ENCODE results near the gene B3GALT5.
"Not testable (repeated sequence)": the region's sequence is repeated elsewhere in the genome, so short reads cannot be mapped to it uniquely, and the experiment has no call there.

Gene B3GALT5

DNA sequence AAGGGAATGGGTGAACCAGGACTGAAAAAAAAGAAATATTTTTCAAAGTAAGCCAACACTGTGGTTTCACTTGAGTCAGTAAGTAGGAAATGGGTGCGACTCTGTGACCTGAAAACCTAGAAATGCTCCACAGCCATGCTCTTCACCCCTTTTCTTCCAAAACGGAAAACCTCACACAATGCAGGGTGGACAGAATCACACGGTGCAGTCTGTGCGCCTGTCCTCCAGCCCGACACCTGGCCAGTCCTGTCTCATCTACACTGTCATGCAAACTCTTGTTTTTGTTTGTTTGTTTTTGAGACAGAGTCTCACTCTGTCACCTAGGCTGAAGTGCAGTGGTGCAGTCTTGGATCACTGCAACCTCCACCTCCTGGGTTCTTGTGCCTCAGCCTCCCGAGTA lies 53.3 kb downstream of the B3GALT5 start:
- FAIRE-seq = no peak

DNA sequence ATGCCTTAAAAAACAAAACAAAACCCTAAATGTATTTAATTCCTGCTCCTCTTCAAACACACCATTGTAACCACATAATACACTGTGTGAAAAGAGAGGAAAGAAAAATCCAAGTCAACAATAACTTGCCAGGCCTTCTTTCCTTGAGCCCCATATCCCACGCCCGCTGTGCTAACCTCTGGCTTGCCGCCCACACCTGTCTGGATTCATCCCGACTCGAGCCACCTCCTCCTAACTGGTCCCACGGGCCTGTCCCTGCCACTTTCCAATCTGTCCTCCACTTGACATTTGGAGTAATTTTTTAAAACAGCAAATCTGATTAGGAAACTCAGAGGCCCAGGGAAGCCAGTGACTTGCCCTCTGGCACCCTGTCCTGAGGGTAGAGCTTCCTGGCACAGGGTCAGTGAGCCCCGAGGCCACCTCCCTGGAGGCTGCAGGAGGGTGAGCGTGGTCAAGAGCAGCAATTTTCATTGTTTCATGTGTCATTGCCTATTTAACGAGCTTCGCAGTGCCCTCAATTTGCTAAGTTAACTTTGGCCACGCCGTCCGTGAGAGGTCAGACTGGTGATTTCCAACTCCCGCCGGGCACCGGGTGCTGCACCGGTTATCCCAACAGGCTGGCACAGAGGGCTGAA lies 54.1 kb downstream of the B3GALT5 start:
- DNase-seq (ENCODE audit: low spot score) = no peak
- FAIRE-seq = no peak

More for the DNA sequence above, 53.3 kb downstream of the B3GALT5 start:
- no peak for DNase-seq (ENCODE audit: low spot score)

DNA sequence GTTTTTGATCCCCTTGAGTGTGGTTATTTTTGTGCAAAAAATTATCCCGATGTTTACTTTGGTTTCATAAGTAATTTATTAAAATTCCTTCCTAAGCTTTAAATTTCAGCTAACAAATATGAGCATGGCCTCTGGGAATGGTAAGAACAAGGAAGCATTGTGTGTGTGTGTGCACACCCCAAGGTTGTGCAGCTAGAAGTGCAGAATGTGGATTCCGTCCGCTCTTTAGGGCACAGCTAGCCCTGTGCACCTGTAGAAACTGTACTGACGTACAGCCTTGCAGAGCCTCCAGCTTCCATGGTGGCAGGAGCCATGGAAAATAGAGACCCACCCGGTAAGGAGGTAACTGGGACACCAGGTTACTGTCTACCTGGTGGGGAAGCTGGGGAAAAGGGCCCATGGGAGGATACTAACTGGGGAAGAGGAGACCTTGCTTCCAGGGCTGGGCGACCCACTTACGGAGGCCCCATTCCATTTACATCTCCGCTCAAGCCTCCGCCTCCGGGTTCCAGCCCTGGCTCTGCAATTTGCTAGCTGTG lies 54.7 kb downstream of the B3GALT5 start:
- DNase-seq (ENCODE audit: low spot score) (no peak), FAIRE-seq (no peak)

DNA sequence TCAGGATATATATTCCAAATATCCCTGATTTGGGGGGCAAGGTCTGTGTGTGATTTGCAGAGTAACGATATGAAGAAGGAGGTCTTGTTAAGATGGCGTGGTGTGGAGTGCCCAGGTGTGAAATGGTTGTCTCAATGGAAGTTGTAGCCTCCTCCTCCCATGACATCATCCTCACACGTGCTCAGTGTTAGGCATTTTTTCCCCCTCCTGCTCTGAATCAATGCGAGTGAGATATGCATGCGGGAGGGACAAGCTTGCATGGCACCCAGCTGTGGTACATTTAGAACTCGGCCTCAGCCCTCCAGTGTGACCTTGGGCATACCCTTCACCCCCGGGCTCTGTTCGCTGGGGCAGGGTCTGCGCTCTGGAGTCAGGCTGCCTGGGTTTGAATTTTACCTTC lies 55.6 kb downstream of the B3GALT5 start:
- no peak for DNase-seq (ENCODE audit: low spot score)
- FAIRE-seq = no peak

DNA sequence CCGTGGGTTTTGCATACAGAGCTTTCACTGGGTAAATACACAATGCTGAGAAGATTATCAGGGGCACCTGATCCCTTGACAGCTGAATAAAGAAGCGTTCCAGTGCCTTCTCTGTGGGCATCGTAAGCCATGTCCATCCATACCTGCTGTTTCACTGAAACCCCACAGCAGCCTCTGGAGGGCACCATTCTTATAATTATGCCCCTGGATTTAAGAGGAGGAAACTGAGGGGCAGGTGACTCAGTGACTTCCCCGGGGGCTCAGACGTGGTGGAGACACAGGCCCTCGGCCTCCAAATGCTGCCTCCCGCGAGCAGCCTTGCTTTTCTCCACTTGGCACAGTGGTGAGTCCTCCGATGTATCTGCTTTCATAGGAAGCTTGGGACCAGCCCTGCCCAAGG lies 56.7 kb downstream of the B3GALT5 start:
- FAIRE-seq (no peak), DNase-seq (ENCODE audit: low spot score) (no peak)

DNA sequence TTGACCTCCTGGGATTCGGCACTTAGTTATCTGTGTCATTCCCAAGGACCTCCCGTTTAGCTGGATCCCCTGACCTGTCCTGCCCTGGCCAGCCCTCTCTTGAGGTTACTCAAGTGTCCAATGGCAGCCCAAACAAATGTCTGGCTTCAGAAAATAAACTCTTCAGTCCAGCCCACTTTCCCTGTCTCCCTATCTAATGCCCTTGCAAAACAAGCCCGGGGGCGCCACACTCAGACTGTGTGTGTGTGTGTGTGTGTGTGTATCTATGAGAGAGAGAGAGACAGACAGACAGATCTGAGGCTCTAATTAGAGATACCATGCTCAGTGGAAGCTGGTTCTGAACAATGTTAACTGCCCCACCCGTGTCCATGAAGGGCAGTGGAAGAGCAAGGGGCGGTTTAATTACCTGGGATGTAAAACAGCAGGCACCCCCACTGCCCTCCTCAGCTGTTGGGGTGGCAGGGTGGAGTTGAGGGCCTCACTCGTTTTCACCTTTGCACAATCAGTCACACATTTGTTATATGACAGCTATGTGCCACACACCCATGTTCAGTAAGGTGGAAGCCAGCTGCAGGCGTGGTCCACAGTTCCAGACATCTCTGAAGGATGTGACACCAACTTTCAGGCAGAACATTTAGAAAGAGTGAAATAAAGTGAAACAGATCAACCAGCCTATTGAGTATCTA lies 57.4 kb downstream of the B3GALT5 start:
- FAIRE-seq (no peak), DNase-seq (ENCODE audit: low spot score) (no peak)

DNA sequence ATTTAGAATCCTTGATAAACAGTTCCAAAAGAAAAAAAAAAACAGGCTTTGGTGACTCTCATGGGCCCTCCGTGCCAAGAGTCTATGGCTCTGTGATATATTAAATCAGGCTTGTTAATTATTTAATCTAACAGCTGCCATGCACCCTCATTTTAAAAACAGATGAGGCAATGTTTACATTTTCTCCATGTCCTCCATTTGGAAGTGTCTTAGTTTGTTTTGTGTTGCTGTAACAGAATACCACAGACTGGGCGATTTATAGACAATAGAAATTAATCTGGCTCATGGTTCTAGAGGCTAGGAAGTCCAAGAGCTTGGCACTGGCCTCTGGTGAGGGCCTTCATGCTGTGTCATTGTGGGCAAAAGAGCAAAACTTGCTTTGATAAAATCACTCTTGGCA lies 58.0 kb downstream of the B3GALT5 start:
- DNase-seq (ENCODE audit: low spot score) (no peak), FAIRE-seq (no peak)

DNA sequence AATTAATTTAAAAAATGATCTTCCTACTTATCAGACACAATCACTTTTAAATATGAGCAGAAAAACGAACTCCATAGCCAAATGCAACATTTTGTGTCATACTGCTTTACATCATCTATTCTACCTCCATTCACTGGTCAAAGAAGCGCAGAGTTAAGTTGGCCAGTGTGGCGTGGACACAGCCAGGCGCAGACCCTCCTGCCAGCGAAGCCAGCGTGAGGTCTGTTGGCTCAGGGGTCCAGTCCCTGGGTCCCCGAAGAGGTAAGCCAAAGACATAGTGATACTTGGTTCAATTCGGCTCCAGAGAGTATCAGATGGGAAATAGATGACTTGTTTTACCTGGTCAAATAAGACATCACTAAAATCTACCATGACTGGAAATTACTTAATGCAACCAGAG lies 59.2 kb downstream of the B3GALT5 start:
- DNase-seq (ENCODE audit: low spot score) = no peak
- FAIRE-seq = no peak

DNA sequence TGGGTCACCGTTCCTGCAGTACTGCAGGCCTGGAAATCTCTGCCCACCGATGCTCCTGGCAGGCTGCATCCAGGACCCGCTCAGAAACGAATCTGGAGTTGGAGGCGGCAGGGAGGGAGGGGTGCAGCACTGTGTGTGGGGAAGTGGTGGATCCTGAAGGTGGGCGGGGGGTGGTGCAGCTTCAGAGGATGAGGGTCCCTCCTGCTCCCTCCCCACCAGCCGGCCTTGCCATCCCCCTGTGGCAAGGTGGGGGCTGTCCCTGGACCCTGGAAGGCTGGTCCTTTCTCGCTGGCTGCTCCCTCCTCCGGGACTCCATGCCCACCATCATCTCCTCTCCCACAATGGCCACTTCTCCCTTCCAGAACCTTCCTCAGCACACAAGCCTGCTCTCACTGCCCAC lies 60.4 kb downstream of the B3GALT5 start:
- no peak for DNase-seq (ENCODE audit: low spot score)
- FAIRE-seq = no peak

DNA sequence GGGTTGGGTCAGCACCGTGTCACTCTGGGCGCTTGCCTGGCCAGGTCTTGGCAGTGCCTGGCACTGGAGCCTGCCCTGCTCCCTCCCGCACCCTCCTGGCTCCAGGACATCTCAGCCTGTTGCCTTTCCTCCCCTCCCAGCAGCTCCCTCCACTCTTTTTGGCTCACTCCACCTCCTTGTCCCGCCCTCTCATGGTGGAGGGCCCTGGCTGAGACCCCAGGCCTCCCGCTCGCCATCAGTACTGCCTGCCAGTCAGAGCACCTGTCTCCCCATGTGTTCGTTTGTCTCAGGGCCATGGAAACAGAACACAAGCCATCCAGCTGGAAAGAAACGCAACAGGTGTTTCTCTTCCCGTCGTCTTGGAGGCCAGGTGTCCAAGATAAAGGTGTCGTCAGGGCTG lies 61.0 kb downstream of the B3GALT5 start:
- FAIRE-seq (no peak), DNase-seq (ENCODE audit: low spot score) (no peak)

DNA sequence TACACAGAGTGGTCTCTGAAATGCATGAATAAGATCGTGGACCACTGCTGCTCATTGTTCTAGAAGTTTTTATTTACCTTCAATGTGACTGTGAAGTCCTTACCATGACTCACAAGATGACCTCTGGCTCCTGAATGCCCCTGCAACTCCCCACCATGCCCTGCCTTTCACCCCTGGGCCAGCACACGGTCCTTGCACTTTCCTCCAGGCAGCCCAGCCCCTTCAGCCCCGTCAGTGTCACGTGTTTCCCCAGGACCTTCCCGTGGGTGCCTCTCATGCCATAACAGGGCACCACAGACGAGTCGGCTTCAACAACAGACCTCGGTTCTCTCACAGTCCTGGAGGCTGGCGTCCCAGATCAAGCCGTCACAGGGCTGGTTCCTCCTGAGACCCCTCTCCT lies 62.1 kb downstream of the B3GALT5 start:
- DNase-seq (ENCODE audit: low spot score) (no peak), FAIRE-seq (no peak)

DNA sequence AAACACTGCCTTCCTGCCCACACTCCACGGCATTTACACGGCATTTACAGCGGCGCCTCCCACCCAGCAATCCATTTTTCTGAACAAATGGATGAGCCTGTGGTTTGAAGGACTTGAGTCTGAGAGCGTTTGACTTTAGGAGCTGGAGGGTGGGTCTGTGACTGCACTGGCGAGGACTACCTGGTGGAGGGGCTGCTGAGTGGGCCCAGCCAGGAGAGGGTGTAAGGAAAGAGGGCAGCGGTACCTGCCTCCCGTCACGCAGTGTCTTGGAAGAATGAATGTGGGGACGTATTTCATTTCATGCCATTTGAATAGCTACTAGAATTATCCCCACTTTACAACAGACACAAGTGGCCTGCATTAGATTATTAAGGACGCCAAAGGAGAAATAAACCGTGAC lies 62.9 kb downstream of the B3GALT5 start:
- DNase-seq (ENCODE audit: low spot score) (no peak), FAIRE-seq (no peak)

DNA sequence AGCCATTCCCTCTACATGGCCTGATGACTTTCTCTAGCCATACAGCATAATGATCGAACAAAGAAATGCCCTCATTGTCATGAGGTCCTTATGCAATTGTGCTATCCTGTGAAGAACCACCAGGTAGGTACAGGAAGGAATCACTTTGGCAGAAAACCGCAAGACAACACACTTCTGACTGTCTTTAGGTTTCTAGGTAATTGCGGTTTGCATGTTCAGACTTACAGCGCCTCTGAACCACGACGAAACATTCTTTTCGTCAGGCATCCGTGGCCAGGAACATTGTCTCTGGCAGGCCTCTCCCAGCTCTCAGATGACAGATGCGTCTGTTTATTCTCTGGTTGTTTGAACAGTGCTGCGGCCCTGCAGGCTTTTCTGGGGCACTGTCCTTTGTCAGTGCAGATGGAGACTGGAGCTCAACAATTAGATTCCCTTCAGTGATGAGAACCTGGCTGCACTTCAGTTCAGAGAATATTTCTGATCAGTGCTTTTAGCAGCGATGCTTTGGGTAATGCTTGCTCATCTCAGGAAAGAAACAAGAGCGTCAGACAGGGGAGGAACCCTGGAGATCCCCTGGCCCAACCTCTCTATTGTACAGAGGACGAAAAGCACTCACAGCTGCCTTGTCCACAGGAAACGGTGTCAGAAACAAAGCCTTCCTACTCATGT lies 63.4 kb downstream of the B3GALT5 start:
- no peak for DNase-seq (ENCODE audit: low spot score)

DNA sequence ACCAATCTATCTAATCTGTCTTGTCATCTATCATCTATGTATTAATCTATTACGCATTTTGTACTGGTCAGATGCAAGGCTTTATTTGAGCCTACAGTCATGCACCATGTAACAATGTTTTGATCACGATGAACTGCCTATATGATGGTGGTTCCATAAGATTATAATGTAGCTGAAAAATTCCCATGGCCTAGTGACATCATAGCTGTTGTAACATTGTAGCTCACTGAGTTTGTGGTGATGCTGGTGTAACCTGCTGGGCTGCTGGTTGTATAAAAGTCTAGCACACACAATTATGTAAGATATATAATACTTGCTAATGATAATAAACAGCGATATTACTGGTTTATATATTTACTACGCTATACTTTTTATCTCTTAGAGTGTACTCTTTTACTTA lies 67.5 kb downstream of the B3GALT5 start:
- FAIRE-seq = no peak
- DNase-seq (ENCODE audit: low spot score) = no peak

More for the DNA sequence above, 63.4 kb downstream of the B3GALT5 start:
- FAIRE-seq = no peak

DNA sequence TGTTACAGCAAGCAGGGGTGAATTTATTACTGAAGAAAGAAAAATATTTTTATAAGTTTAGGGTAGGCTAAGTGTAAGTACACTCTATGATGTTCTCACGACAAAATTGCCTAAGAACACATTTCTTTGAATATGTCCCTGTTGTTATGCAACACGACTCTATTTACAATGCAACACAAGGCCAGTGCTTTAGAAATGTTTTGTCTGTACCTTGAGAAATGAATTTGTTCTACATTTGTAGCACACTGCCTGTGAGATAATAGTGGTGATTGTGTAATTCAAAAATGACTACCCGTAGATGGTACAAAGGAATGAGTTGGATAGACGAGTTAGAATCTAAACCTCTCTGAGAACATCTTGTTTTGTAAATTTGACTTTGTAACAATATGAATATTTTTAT lies 68.5 kb downstream of the B3GALT5 start:
- FAIRE-seq = no peak

DNA sequence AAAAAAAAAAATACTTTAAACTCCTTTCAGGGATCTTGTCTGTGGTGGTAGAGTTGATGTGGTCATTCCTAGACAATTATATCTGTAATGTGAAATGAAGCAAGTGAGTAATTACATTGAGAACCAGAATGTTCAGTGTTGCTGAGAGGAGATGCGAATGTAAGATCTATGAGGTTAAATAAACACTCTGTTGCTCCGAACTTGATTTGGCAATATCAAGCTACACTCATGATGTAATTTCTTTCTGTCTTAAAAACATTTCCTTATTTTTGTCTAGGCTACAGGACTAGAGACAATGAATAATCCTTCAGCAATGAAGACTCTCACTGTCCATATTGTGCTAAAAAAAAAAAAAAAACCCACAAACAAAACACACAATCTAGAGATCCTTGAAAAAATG lies 69.1 kb downstream of the B3GALT5 start:
- DNase-seq (ENCODE audit: low spot score) (no peak), FAIRE-seq (no peak)

More for the DNA sequence above, 68.5 kb downstream of the B3GALT5 start:
- DNase-seq (ENCODE audit: low spot score) = no peak

DNA sequence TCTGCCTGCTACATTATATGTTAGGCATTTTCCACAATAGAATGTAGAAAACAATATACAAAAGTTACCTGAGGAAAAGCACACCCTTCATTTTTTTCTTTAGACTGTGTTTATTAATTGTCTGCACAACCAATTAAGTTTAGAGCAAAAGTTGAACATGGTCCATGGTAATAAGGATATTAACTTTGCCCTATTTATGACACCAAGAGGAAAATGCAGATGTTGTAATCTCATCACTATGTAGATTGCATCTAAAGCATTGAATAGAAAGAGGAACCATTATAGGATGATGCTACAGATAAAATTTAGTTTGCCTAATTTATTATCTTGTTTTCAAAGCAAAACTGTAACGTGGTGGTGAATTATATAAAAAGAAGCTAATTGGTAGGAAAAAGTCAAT lies 72.5 kb downstream of the B3GALT5 start:
- FAIRE-seq (no peak), DNase-seq (ENCODE audit: low spot score) (no peak)

DNA sequence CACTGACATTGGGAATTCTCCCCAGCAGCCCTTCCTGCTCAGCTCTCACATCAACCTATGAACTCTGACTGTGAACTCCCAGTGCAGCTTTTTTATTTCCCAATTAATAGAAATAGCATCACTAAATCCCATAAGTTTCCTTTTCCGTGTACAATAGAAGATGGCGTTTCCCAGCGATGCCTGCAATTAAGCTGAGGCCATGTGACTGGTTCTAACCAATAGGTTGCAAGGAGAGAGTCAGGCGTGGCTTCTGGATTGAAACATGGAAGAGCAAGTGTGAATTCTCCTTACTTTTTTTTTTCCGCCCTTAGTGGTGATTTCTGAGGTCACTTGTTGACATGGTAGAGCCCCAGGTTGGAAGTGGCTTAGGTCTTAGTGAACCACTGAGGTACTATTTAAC lies 73.3 kb downstream of the B3GALT5 start:
- FAIRE-seq (no peak), DNase-seq (ENCODE audit: low spot score) (no peak)

DNA sequence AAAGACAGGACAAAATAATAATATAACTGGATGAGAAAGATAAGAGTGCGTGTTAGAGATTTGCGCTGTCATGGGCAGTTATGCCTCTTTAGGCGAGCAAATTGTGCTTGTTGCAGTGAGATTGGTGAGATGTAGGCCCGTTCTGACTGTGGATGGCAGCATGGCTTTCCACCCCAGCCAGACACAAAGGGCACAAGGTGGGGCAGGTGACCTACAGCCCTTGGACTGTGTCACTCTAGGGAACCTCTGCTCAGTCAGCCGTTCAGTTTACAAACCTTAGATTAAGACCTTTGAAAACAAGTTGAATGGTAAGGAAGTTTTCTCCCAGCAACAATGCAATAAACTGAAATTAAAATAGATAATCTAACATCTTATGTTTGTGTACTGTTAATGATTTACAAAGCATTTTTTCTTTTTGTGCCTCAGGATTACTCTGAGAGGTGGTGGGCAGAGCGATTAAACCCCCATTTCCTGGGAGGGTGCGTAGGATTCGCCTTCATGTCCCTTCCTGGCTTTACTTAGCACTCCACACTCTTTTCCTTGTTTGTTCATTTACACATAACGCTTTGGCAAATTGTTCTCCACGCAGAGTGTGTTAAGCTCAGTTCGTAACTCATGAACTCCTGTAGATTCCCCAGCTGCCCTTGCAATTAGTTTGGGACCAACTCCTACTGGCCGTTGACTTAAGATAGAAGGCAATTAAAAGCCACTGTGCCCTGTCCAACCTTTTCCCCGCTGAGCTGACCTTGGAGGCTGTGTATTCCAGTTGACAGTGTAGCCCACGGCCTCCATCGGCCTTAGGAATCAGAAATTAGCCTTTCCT lies 74.1 kb downstream of the B3GALT5 start:
- no peak for DNase-seq (ENCODE audit: low spot score)
- no peak for FAIRE-seq

DNA sequence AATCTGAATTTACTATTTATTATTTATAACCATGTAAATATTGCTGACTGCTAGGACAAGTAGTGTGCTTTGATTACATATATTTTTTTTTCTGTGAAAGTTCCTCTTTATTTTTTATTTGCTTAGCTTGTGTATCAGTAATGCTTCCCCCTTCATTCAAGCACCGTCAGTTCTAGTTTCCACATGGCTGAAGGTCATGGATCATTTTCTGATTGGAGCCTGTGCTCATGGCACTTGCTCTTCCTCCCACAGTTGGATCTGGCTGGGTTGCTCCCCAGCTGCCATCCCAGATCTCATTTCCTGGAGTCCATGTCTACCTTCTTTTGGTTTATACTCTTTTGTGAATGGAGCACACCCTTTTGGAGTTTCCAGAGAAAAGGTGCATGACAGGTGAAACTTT lies 75.3 kb downstream of the B3GALT5 start:
- DNase-seq (ENCODE audit: low spot score) = no peak
- FAIRE-seq = no peak

DNA sequence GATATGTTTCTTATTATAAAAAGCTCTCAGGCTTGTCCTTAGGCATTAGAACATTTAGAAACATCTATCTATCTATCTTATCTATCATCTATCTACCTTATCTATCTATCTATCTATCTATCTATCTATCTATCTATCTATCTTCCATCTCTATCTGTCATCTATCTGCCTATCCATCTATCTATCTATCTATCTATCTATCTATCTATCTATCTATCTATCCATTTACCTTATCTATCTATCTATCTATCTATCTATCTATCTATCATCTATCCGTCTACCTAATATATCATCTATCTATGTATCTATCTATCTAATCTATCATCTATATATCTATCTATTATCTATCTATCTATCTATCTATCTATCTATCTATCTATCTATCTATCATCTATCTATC lies 77.1 kb downstream of the B3GALT5 start:
- FAIRE-seq = not testable (repeated sequence)

DNA sequence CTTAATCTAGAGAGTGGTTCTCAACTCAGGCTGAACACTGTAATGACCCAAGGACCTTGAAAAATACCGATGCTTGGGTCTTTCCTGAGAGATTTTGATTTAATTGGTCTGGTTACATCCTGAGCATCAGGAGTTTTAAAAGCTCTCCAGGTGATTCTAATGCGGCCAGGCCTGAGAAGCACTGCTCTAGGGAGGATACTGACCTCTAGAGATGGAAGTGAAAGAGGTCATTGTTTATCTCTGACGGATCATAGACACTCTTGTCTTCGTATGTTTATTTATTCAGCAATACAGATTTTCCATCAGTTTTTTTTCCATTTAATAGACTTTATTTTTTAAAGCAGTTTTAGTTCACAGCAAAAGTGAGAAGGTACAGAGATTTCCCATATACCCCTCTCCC lies 77.7 kb downstream of the B3GALT5 start:
- DNase-seq (ENCODE audit: low spot score) (no peak), FAIRE-seq (no peak)

More for the DNA sequence above, 77.1 kb downstream of the B3GALT5 start:
- DNase-seq (ENCODE audit: low spot score) = not testable (repeated sequence)
